Left renal cortex interstitium (tissue), 4 donors: ENCODE measurements around the gene SRGAP2B. TPM values are rescaled to one million over a fixed set of nuclear protein-coding genes. Genes with fewer than 3 reads are reported as not detected.
"Not testable (repeated sequence)": the region's sequence is repeated elsewhere in the genome, so short reads cannot be mapped to it uniquely, and the experiment has no call there.

ENCODE experiments used
- DNase-seq, 4 donors: peaks; one replicate each; pipeline ENCODE4 v3.0.0-alpha.2; 2013; ENCODE audit warnings: low read depth in 4 of 4, low spot score in 2 of 4, missing footprints in 1 of 4
- polyA plus RNA-seq, 4 donors: library from polyadenylated mRNA; unstranded; fragments of 120-200 nt; gene quantifications; one replicate each; pipeline ENCODE4 v1.2.1, GENCODE V29; 2013; ENCODE audit not compliant: insufficient read length in 4 of 4

The SRGAP2B gene
- polyA plus RNA-seq, 4 donors = 19.8 to 46.9 (median 33.8) TPM

DNA sequence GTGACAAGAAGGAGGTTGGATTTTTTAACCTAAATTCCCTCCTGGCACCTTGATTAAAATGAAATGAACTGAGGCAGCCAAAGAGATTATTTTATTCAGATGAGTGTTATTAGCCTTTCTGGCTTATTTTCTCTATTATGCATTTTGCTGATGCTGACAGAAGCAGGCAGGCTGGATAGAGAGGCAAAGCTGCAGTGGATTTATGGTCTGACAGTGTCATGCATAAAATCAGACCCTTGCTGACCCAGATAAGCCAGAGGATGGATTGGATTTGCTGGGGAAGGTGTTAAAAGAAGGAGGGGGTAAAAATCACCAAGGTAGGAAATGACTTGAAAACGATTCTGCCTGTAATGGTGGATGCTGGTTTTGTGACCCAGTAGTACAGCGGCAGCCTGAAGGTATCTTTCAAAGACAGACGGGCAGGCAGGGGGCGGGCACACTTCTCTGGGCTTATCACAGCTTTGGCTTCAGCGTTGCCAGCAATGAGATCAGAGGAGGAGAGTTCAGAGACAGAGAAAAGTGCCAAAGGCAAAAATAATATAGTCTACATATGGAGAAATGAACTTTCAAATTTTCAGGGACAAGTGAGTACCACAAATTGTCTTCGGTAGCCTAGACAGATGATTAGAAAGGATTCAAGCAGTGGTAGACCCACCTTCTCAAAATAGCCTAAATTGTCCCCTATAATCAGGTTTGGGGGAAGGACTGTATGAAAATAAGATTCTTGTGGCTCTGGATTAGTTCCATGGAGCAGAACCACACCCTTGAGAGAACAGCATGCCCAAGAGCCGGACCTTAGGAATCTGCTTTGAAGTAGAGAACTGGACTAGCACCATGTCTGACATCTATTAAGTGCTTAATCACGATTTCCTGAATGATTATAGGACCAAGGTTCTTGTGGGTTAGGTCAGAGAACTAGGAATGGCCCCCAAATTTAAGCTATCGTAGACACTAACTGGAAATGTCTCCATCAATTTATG, 133.2 kb downstream of the SRGAP2B start:
- DNase-seq = not testable (repeated sequence)

DNA sequence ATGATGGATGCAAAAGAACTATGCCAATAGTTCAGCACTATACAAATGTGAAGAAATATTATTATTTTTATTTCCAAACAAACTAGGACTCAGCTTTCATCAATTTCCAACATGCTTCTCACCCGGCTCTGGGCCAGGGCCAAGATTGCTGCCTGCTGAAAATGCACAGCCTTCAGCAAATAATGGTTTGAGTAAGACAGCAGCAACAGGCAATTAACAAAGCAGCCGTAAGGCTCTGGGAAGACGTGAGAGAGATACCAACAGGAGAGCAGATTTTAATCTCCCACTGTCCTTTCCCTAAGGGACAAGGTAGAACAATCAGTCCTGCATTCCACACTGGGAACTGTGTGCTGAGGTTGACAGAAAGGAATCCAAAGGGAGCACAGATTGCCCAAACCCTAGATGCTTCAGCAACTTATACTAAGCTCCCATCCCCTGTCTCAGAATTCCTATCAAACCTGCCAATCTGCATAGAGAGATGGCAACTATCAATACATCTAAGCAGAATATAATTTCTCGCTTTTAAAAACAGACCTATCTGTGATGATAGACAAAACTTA, 134.1 kb downstream of the SRGAP2B start:
- not testable (repeated sequence) for DNase-seq

DNA sequence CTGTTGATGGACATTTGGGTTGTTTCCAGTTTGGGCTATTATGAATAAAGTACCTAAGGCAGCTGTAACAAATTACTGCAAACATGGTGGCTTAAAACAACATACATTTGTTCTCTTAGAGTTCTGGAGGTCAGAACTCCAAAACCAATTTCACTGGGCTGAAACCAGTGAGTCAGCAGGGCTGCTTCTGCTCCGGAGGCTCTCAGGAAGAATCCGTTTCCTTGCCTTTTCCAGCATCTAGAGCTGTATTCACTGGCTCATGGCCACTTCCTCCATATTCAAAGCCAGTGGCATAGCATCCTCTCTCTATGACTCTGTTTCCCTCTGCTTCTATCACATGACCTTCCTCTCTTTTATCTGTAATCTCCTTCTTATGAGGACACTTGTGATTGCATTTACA, 146.7 kb downstream of the SRGAP2B start:
- not testable (repeated sequence) for DNase-seq

DNA sequence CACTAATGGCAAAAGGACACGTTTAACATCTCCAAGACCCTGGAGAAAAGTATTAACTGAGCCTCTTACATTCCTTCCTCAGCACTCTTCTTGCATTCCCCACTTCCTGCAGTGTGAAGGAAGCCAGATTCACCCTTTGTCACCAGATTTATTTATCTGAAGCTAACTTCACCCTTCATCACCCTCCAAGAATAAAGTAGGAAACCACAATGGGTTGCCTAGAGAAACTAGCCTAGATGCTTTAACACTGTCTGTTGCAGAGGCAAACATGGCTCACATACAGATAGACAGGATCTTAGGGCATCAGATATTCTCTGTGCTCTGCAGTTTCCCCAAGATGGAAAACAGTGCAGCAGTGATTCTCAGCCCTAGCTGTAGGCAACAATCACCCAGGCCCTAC, 147.6 kb downstream of the SRGAP2B start:
- DNase-seq = not testable (repeated sequence)

DNA sequence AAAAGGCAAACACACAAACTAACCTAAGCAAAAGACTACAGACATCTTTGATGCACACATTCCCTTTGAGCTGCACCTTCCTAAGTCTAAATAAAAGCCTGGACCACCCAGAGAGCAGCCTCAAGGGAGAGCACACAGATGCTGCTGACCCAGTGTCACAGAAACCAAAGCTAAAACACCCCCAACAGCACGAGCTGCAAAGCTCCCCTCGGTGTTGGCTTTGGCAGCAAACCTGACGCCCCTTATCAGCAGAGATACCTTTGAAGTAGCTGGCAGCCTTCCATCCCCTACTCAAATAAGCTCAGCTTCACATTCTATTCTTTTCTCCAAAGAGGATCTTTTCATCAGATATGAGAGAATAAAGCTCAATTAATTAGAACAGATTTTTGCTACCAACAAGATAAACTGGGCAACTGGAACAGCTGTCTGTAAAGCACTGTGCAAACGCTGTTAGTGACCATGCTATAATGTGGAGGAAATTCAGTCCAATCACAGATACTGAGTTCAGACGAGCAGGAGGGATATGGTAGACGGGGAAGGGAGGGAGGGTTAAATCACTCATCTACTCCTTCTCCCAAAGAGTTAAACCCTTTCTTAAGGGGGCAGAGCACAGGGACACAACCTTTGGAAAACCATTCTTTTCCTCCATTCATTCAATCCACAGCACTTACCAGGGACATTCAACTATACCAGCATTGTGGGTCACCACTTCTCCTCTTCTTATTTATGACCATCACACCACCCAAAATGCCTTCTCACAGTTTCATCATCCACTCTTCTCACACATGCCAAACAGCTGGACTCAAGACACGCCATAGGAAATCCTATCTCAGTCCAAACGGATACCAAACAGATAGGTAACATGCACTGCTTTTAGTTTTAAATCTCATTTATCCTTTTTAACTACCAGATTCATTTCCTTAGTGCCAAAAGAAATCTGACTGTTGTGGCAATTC, 148.3 kb downstream of the SRGAP2B start:
- DNase-seq = not testable (repeated sequence)

DNA sequence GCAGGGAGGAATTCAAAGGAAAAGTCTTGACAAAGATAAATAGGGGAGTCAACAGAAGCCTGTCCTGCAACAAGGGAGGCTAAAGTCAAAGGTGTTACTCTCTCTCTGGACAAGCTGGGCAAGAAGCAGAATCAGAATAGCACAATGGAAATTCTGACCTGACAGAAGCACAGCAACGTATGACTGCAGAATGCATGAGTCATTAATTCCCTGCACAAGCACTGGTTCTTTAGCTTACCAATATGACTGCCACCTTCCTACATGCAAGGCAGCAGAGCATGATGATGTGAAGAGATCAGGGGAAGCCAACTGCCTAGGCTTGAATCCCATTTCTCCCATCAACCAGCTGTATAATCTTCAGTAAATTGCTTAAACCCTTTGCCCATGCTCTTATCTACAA, 153.4 kb downstream of the SRGAP2B start:
- not testable (repeated sequence) for DNase-seq

DNA sequence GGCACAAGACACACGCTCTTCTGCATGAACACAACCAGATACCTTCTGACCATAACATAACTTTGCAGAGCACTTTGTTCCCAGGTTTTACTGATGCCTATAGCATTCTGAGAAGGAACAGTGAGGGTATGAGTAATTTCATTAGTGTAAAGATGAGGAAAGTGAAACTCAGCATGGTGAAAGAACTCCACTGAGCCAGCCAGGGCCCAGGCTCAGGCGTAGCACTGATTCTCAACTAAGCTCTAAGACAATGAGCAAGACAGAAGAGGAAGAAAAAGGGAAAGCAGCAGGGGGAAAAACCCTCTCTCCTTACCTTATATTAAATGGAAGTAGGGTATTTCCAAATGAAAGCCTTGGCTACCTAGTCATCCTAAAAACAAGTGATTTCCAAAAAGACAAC, 155.1 kb downstream of the SRGAP2B start:
- DNase-seq = not testable (repeated sequence)

DNA sequence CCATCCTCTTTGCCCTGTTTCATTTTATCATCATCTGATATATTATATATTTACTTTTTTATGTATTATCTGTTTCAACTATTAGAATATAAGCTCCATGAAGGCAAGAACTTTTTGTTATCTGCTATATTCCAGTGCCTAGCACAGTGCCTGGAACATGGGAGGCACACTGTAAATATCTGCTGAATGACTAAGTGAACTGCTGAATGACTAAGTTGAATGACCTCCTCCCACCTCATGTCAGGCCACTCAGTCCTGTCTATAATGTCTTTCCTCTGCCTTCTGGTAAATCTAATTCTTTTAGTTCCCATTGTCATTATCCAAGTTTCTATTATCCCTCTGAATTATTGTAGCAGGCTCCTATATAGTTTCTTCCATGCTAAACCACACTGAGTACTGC, 156.5 kb downstream of the SRGAP2B start:
- not testable (repeated sequence) for DNase-seq

DNA sequence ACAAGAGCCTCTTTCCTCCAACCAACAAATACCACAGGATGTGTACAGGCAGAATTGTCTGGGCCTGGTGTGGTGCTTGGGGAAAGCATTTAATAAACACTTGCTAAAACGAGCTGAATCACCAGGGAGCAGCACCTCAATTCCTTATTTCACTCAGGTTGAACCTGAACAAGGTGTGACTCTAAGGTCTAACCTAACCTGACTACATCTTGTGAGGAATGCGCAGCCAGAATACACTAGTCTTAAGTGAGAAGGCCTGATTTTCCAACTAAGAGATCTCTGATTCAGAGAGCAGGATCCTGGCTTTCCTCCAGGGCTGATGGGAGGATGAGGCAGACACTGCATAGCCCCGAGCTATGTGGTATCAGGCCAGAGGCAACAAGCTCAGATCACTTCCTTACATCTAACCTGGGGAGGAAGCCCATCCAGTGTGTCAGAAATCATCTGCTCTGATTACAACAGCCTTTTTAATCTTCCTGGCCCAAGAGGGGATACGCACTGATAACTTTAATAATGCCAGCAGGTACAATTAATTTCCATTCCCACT, 158.9 kb downstream of the SRGAP2B start:
- DNase-seq = not testable (repeated sequence)

DNA sequence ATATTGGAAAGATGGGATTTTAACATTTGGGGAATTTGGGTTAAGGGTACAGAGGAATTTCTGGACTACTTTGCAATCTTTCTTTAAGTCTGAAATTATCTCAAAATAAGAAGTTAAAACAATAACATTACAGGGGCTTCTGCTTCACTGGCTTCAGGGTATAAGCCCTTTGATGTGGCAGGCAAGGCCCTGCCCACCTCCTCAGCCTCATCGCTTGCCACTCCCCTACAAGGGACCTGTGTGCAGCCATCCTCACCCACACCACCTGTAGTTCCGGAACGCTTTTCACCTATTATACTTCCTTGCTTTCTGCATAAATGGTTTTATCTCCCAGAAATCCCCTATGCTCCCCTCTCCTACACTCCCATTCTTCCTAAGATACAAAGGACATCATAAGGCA, 159.8 kb downstream of the SRGAP2B start:
- DNase-seq = not testable (repeated sequence)

DNA sequence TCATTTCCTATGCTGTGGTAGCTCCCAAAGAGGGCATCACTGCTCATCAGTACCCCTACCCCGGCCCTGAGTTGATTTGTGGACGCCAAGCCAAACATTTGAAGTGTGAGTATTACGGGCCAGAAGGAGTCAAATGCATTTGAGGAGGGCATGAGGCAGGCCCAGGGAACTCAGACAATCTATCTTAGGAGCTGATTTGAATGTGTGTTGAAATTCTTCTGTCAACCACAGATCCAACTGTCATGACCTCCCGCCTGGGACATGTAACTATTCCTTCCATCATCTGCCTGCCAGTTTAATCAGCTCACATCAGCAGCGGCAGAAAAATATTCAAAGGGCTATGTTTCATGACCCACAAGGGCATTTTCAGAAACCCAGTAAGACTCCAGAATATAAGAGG, 162.1 kb downstream of the SRGAP2B start:
- not testable (repeated sequence) for DNase-seq

DNA sequence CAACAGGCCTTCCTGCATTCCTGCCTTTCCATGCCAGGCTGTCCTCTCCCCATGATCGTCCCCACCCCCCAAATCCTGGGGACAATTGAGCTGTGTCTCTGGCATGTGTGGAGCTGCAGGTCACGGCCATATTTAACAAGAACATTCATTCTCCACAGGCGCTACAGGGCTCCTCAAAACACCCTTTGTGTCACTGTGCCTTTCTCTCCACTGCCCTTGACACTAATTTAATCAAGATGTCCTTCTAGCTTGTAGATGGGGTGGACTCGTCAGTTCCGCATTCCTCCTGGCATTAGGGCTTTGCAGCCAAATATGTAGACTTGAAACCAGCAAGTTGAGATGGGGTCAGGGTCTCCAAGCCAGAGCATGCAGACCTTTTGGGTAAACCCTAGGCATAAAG, 163.0 kb downstream of the SRGAP2B start:
- not testable (repeated sequence) for DNase-seq

DNA sequence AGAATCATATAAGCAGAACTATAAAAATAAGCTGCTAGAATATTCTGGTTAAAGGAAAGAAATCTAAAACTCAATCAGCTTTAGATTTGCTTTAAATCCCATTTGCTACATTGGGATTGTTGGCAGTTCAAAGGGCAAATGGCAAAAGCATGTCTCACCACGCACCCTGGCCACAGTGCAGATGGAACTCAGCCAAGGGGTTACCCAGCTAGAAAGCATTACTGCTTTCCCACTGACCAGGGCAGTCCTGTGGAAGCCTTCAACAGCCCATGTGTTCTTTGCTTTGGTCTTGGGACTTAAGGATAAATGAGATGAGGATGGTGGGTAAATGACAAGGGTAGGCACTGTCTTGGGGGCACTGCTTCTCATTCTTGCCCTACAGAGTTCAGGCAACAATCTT, 163.6 kb downstream of the SRGAP2B start:
- DNase-seq = not testable (repeated sequence)

DNA sequence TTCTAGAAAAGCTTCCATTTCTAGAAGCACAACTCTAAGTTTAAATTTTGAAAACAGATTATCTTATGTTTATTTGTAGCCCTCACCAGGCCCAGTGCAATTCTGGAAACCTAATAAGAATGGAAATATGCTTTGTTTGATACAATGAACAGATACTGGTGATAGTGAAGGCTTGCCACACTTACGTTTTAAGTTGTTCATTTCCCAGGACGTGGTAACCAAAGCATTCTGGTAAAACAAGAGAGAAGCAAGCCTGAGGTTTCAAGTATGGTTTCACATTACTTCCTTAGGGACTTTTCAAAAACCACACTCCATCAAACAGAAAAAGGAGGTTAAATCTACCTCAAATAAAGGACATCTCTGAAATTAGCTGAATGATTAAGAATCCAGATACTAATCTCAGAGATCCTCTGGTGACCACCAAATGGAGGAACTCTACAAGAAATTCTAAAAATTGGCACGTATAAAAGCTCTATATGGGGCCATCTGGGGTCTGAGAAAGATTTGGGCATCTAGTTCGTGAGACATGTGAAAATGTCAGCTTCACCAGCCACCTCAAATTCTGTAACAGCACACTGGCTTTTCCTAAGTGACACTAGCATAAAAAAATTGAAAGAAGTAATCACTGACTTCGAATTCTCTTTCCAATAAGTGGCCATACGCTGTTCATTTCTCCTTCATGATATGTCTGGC, 164.9 kb downstream of the SRGAP2B start:
- not testable (repeated sequence) for DNase-seq

DNA sequence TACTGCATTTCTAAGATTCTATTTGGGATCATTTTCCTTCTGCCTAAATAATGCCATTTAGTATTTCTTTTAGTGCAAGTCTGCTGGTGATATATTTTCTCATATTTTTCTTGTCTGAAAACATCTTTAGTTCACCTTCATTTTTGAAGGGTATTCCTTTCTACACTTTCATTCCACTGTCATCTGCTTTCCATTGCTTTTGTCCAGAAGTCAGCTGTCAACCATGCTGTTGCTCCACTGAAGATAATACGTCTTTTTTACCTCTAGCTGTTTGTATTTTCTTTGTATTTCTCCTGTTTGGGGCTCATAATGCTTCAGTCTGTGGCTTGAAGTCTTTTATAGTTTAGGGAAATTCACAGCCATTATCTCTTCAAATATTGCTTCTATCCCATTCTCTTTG, 167.8 kb downstream of the SRGAP2B start:
- DNase-seq = not testable (repeated sequence)

DNA sequence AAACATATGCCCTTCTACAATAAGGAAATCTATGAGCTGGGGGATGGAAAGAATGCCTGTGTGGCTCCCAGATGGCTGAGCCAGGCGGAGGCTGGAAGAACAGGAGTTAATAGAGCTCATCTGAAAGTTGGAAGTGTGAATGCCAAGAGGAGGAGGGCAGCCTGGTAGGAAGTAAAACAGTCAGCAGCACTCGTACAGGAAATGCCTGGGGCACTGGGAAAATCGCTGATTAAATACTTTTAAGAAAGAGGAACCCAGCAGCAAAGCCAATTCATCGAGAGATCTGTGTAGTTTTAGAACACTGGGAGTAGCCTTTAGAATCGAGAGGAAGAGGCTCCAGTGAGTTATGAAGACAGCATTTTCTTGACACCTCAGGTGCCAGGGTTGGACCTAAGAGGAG, 171.5 kb downstream of the SRGAP2B start:
- DNase-seq = not testable (repeated sequence)

DNA sequence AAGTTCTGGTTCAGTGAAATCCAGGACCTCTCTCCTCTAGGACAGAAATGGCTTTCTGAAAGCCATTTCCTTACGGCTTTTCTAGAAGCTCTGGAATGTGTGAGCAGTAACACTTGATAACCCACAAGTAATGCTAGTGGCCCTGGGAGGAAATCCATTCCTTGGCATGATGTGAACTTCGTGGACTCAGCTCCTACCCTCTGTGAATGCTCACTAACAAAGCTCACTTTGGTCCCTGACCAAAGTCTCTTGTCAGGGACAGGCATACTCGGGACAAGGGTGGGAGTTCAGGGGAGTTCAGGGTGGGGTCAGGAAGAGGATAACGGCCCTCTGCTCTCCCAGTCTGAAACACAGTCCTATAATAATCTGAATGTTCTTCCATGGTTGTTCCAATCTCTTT, 172.3 kb downstream of the SRGAP2B start:
- DNase-seq = not testable (repeated sequence)

DNA sequence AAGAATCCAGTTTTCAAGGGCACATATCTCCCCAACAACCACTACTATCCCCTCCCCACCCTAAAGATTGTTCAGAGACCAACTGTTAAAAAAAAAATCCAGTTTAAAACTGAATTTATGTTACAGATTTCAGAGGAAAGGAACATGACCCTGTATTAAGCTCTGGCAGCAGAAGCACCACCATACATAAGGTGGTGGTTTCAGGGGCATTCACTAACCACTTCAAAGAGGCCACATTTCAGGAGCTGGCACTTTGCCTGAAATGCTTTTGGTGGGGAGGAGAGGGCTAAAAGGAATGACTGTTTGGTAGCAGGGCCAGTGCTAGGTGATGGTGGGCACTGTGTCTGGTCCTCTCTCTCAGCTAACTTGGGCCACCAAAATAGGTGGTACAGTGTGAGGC, 176.0 kb downstream of the SRGAP2B start:
- DNase-seq = not testable (repeated sequence)

DNA sequence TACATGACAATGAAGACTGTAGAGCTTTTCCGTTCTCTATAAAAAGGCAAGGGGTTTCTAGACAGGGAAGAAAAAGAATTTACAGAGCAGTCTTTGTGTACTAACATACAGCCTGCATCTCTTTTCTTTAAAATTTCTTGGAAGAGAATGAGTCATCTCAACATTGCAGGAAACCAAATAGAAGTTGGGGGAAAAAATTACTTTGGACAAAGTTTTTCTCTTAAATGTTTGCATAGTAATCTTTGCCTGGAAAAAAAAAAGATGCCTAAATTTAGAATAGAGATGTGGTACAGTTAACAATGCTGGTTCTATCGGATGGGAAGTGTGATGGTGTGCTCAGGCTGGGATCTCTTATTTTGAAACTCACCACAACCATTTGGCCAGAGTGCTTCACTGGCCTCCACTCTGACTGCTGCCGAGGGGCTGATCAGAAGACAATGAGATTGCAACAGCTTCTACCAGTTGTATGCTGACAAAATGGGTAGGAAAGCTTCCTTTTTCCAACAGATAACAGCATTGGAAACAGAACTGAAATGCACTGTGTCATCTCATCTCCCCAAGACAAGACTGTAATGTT, 177.0 kb downstream of the SRGAP2B start:
- not testable (repeated sequence) for DNase-seq
